Posterior vena cava (tissue), 2 donors: ENCODE data around the gene CHRNE. TPM values are rescaled to one million over a fixed set of nuclear protein-coding genes. Genes with fewer than 3 reads are reported as not detected.

Source experiments
- total RNA-seq, 2 donors: library from RNA; stranded (reverse); fragmentation: NEBNext Ultra II Directional; extraction: Animal tissue kit (Norgen Biotek cat#: 25700); gene quantifications; one replicate each; pipeline ENCODE4 v1.2.1, GENCODE V29; 2021
- donor health status: DM: yes; HTN: yes; CAD: no.
- donor health status: DM: yes; HTN: yes; CAD: no.

The CHRNE gene
- total RNA-seq, 2 donors from 2014 or later = 0.57 to 1.5 TPM

Other genes with a start within 250 kb of the CHRNE start
- gene PELP1, start 199.0 kb downstream of the CHRNE start, total RNA-seq = 10 to 100 TPM; 33.3 to 37.8 TPM
- gene ARRB2, start 192.5 kb downstream of the CHRNE start, total RNA-seq = 10 to 100 TPM; 50.7 to 63.8 TPM
- 10 to 100 TPM in 1 of 2 donors, 1 to 10 TPM in 1; 10.0 to 10.8 TPM for gene MED11, start 171.7 kb downstream of the CHRNE start, total RNA-seq
- 1 to 10 TPM; 1.1 to 1.2 TPM for gene ZMYND15, start 163.3 kb downstream of the CHRNE start, total RNA-seq
- gene CXCL16, start 163.2 kb downstream of the CHRNE start, total RNA-seq = 10 to 100 TPM; 14.8 to 20.4 TPM
- not detected for gene TM4SF5, start 131.2 kb downstream of the CHRNE start, total RNA-seq
- gene VMO1, start 116.7 kb downstream of the CHRNE start, total RNA-seq = 1 to 10 TPM; 2.1 to 3.4 TPM
- not detected for gene GLTPD2, start 114.1 kb downstream of the CHRNE start, total RNA-seq
- gene PSMB6, start 106.9 kb downstream of the CHRNE start, total RNA-seq = 100 to 1,000 TPM in 1 of 2 donors, 10 to 100 TPM in 1; 87.5 to 103 TPM
- gene PLD2, start 95.9 kb downstream of the CHRNE start, total RNA-seq = 10 to 100 TPM; 22.2 to 30.3 TPM
- gene MINK1, start 69.8 kb downstream of the CHRNE start, total RNA-seq = 10 to 100 TPM; 53.3 to 67.0 TPM
- gene C17orf107, start 3.6 kb downstream of the CHRNE start, total RNA-seq = 1 to 10 TPM in 1 of 2 donors, under 1 TPM in 1; 1.00 to 1.3 TPM
- not detected for gene GP1BA, start 29.2 kb upstream of the CHRNE start, total RNA-seq
- gene SLC25A11, start 36.9 kb upstream of the CHRNE start, total RNA-seq = 10 to 100 TPM; 33.0 to 43.7 TPM
- gene RNF167, start 37.2 kb upstream of the CHRNE start, total RNA-seq = 10 to 100 TPM; 62.7 to 77.3 TPM
- gene PFN1, start 45.4 kb upstream of the CHRNE start, total RNA-seq = 100 to 1,000 TPM; 582 to 588 TPM
- 1 to 10 TPM; 3.2 to 4.3 TPM for gene ENO3, start 48.0 kb upstream of the CHRNE start, total RNA-seq
- 10 to 100 TPM; 47.0 to 50.7 TPM for gene SPAG7, start 64.7 kb upstream of the CHRNE start, total RNA-seq
- 10 to 100 TPM; 52.0 to 72.2 TPM for gene CAMTA2, start 84.6 kb upstream of the CHRNE start, total RNA-seq
- gene INCA1, start 94.4 kb upstream of the CHRNE start, total RNA-seq = 1 to 10 TPM in 1 of 2 donors, under 1 TPM in 1; 0.60 to 1.3 TPM
- 100 to 1,000 TPM; 192 to 254 TPM for gene KIF1C, start 94.9 kb upstream of the CHRNE start, total RNA-seq
- under 1 TPM in 1 of 2 donors, not detected in 1; 0.14 TPM for gene SLC52A1, start 132.3 kb upstream of the CHRNE start, total RNA-seq
- 1 to 10 TPM; 4.1 to 4.6 TPM for gene ZFP3, start 175.4 kb upstream of the CHRNE start, total RNA-seq
- 1 to 10 TPM; 3.7 to 6.3 TPM for gene ZNF232, start 208.8 kb upstream of the CHRNE start, total RNA-seq
- under 1 TPM in 1 of 2 donors, not detected in 1; 0.19 TPM for gene USP6, start 212.9 kb upstream of the CHRNE start, total RNA-seq